ENCODE data around the gene HRH1. TPM values are rescaled to one million over a fixed set of nuclear protein-coding genes. Genes with fewer than 3 reads are reported as not detected.

The HRH1 gene
- total and polyA plus RNA-seq, 2 donors (not counting 3 experiments of a cell fraction or from before 2014, with no cell fraction given): 16.2 to 21.2 TPM

GRCh38 chr3:11212784-11213183 is 58.5 kb downstream of the HRH1 start:
- Histone ChIP-seq H3K9me3 (replicated peaks; ENCODE audit: control insufficient read depth, insufficient read depth, low read length) (no peaks in the 10 kb centered on the region), H3K4me2 (ENCODE audit: insufficient read depth, low read length) (no peak overlapping the region), H3K9ac (replicated peaks; ENCODE audit: extremely low read depth, insufficient read depth, low read length) (no peak overlapping the region), H3K27me3 (ENCODE audit: control insufficient read depth in 2 of 2, insufficient read depth in 2 of 2, low read length in 2 of 2) (no peaks in the 10 kb centered on the region), H3K27ac (ENCODE audit: insufficient read depth, low read depth, low read length) (peak overlapping the region; percentile 83), H3K36me3 (ENCODE audit: control insufficient read depth in 2 of 2, extremely low read depth in 1 of 2, insufficient read depth in 2 of 2, low read length in 2 of 2) (peaks cover 0 to 2% of the 10 kb centered on the region in 2 experiments), H4K20me1 (replicated peaks; ENCODE audit: control insufficient read depth, extremely low read depth, insufficient read depth, low read length) (no peaks in the 10 kb centered on the region), H3K4me1 (ENCODE audit: control insufficient read depth, extremely low read depth, insufficient read depth, low read length) (peaks cover 43% of the 10 kb centered on the region), H2AFZ (ENCODE audit: low read depth, low read length) (no peak overlapping the region), H3K79me2 (ENCODE audit: control insufficient read depth, insufficient read depth, low read length) (peaks cover 85% of the 10 kb centered on the region), H3K4me3 (replicated peaks in 1 of 3; ENCODE audit: insufficient read depth in 1 of 3, low read depth in 1 of 3, low read length in 3 of 3) (no peak overlapping the region), H3K9me1 (replicated peaks; ENCODE audit: control insufficient read depth, extremely low read depth, insufficient read depth, low read length) (no peaks in the 10 kb centered on the region)
- TF ChIP-seq MYC (IDR thresholded peaks at IDR 0.05; ENCODE audit: low read depth, low read length) (no peak), JUN (IDR thresholded peaks at IDR 0.05; ENCODE audit: borderline replicate concordance, insufficient read depth, insufficient read length, low read depth) (peak; percentile 66), POLR2AphosphoS5 (IDR thresholded peaks at IDR 0.05; ENCODE audit: insufficient read depth, low read depth, low read length) (peak; percentile 22)
- no peak for FAIRE-seq
- BruUV-seq (replicated peaks): no TSS peak
- intact Hi-C loops (cut with micrococcal nuclease) (loop anchor here (10.0 kb wide), 1 partner anchor 458 kb away; no protein-coding TSS in a partner anchor), dilution Hi-C loops (cut with MboI; ENCODE audit: extremely low pct_ligation_motif_present, low sequenced_read_pairs) (no loop called here)
- CTCF ChIA-PET: interaction anchor here (1.0 to 5.5 kb wide), 3 partner anchors 11 to 122 kb away, joined by 4 to 34 read pairs (median 4); partner anchors contain the start of gene HRH1
- POLR2A ChIA-PET: interaction anchor here (1.0 kb wide), 1 partner anchor 13 kb away, joined by 3 read pairs; no protein-coding TSS in a partner anchor
- DNase-seq (ENCODE audit: low read depth, low spot score): peak; percentile 53

GRCh38 chr3:11213810-11214450 is 59.6 kb downstream of the HRH1 start:
- TF ChIP-seq MYC (IDR thresholded peaks at IDR 0.05; ENCODE audit: low read depth, low read length): no peak
- no peak for TF ChIP-seq FOS (IDR thresholded peaks at IDR 0.05; ENCODE audit: borderline replicate concordance, insufficient read depth, low read length)
- TF ChIP-seq POLR2AphosphoS5 (IDR thresholded peaks at IDR 0.05; ENCODE audit: insufficient read depth, low read depth, low read length): no peak
- no peak for TF ChIP-seq POLR2A (IDR thresholded peaks at IDR 0.05; ENCODE audit: low read depth, low read length)
- TF ChIP-seq MAX (IDR thresholded peaks at IDR 0.05; ENCODE audit: insufficient read depth, insufficient read length): no peak
- TF ChIP-seq CTCF (IDR thresholded peaks at IDR 0.05; ENCODE audit: extremely low read depth in 1 of 2, insufficient read depth in 1 of 2, low read depth in 1 of 2, low read length in 2 of 2): no peak
- no peak for TF ChIP-seq JUN (IDR thresholded peaks at IDR 0.05; ENCODE audit: borderline replicate concordance, insufficient read depth, insufficient read length, low read depth)
- TF ChIP-seq EZH2 (IDR thresholded peaks at IDR 0.05; ENCODE audit: borderline replicate concordance, low read depth, low read length, severe bottlenecking): no peak
- Histone ChIP-seq H3K9me1 (replicated peaks; ENCODE audit: control insufficient read depth, extremely low read depth, insufficient read depth, low read length) (no peaks in the 10 kb centered on the region), H3K4me3 (replicated peaks in 1 of 3; ENCODE audit: insufficient read depth in 1 of 3, low read depth in 1 of 3, low read length in 3 of 3) (no peak overlapping the region), H3K27ac (ENCODE audit: insufficient read depth, low read depth, low read length) (peak overlapping the region; percentile 83), H3K9ac (replicated peaks; ENCODE audit: extremely low read depth, insufficient read depth, low read length) (no peak overlapping the region), H3K4me2 (ENCODE audit: insufficient read depth, low read length) (no peak overlapping the region), H3K79me2 (ENCODE audit: control insufficient read depth, insufficient read depth, low read length) (peaks cover 82% of the 10 kb centered on the region), H3K9me3 (replicated peaks; ENCODE audit: control insufficient read depth, insufficient read depth, low read length) (no peaks in the 10 kb centered on the region), H3K4me1 (ENCODE audit: control insufficient read depth, extremely low read depth, insufficient read depth, low read length) (peaks cover 32% of the 10 kb centered on the region), H3K27me3 (ENCODE audit: control insufficient read depth in 2 of 2, insufficient read depth in 2 of 2, low read length in 2 of 2) (no peaks in the 10 kb centered on the region), H3K36me3 (ENCODE audit: control insufficient read depth in 2 of 2, extremely low read depth in 1 of 2, insufficient read depth in 2 of 2, low read length in 2 of 2) (peaks cover 0 to 2% of the 10 kb centered on the region in 2 experiments), H2AFZ (ENCODE audit: low read depth, low read length) (no peak overlapping the region), H4K20me1 (replicated peaks; ENCODE audit: control insufficient read depth, extremely low read depth, insufficient read depth, low read length) (no peaks in the 10 kb centered on the region)
- FAIRE-seq (no peak), DNase-seq (ENCODE audit: low read depth, low spot score) (peak; percentile 53)
- CTCF ChIA-PET: interaction anchor here (1.0 to 5.5 kb wide), 4 partner anchors 8 to 121 kb away, joined by 3 to 34 read pairs (median 4); partner anchors contain the start of gene HRH1
- dilution Hi-C loops (cut with MboI; ENCODE audit: extremely low pct_ligation_motif_present, low sequenced_read_pairs) (no loop called here), intact Hi-C loops (cut with micrococcal nuclease) (loop anchor here (10.0 kb wide), 1 partner anchor 459 kb away; no protein-coding TSS in a partner anchor)
- no TSS peak for BruUV-seq (replicated peaks)
- POLR2A ChIA-PET: no interaction called here
